Urothelium cell line (cell line): Measurements from ENCODE around the gene NUBP2.

Experiments used
- DNase-seq: peaks from one replicate; pipeline ENCODE4 v3.0.0; 2011; ENCODE audit warnings: low spot score, mixed read lengths
- FAIRE-seq: peaks from 2 replicates; lab custom pipeline; 2011; peaks lifted over from hg19 to GRCh38; lab: Jason Lieb, UNC

NUBP2 gene

DNA sequence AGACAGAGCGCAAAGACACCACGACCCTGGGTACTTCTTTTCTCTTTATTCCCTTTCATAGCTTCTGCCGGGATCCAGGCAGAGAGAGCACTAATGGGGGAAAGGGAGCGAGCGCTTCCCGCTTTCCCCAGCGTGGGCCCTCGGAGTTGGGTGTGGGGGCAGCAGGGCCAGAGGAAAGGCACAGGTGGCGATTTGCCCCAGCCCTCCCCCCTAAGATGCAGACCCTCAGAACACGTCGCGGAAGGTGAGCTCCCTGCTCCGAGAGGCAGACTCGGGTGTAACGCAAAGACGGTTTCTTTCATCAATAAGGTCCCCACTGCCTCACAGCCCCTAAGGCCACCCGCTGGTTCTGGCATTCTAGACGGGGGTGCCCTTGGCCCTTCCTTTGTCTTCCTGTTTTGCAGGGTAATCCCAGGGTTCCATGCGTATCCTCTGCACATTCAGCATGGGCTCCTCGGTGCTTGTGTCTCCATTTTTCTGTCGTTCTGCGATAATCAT, 10.8 kb upstream of the NUBP2 start:
- DNase-seq, result no peak
- peak; percentile 75 for FAIRE-seq

DNA sequence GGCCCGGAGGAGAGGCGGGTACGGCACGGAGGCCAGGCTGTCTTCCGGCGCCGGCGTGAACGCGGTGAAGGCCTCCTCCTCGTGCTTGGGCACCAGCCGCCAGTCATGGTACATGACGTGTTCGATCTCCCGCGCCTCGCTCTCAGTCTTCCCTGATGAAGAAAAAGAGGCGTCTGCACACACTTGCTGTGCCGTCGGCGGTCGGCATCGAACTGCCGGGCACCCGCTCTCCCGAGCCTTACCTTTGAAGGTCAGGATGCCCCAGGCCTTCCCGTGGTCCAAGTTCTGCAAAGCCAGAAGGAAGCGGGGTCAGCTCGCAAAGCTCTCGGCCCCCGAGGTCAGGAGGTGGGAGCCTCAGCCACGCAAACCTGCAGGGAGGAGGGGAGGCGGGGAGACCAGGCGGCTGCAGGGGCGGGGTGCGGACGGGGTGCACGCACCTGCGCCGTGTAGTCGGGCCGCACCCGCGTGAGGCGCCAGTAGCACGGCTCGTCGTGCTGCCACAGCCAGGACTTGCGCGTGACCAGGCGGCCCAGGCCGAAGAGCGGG, 10.3 kb upstream of the NUBP2 start, which contains the start of gene EME2:
EME2 (plus strand) TSS at position 449 of the 546 bp plus-strand sequence. CDS start 418 bp downstream, outside the sequence.
- FAIRE-seq (no peak), DNase-seq (no peak)

DNA sequence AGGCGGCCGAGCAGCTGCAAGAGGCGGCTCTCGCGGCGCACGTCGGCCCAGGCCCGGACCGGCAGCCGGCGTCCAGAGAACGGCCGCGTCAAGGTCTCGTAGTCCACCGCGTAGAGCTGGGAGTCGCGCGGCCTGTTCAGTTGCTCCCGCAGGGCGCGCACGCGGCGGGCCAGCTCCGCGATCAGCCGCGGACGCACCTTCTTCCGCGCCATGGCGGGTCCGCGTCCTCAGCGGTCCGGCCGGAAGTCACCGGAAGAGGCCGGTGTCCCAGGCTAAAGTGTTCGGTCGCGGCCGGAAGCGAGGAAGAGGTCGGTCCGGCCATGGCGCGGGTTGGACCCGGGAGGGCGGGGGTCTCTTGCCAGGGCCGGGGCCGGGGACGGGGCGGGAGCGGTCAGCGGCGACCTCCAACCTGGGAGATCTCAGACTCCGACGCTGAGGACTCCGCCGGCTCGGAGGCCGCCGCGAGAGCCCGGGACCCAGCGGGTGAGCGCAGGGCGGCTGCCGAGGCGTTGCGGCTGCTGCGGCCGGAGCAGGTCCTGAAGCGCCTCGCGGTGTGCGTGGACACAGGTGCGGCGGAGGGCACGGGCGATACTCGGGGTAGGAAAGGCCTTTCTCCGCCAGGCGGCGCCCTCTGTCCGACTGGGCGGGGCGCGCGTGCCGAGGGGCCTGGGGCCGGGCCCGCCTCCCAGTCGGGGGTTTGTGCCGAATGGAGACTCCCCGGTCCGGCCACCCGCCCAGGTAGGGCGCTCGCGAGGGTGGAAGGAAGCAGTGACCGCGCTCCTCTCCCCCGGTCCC, 9.7 kb upstream of the NUBP2 start, which contains the start of gene MRPS34:
MRPS34 (minus strand) TSS at position 227 of the 795 bp plus-strand sequence; CDS start at position 212, 15 bp downstream.
- FAIRE-seq (peak; percentile 92), DNase-seq (peak; percentile 87)

DNA sequence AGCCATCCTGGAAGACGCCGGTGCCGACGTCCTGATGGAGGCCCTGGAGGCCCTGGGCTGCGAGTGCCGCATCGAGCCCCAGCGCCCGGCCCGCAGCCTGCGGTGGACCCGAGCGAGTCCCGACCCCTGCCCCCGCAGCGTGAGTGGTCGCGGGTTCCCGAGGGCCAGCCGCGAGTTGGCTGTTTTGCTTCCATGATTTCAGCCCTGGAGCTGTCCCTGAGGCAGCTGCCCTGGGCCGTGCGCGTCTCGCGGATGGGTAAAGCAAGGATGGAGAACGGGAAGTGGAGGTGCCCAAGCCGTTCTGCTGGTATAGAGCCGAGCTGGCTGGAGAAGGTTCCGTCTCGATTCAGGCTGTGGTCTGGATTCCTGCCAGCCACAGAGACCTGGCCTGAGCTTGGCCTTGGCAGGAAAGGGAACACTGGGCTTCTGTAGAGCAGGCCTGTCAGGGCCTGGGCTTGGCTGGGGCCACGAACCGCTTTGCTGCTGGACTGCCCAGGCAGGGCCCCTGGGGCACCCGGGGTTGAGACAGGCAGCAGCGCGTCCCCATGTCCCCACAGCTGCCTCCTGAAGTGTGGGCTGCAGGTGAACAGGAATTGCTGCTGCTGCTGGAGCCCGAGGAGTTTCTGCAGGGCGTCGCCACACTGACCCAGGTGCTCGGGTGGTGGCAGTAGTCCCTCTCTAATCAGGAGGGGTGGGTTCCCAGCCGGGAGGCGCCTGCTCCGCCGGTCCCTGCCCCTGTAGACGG, 8.9 kb upstream of the NUBP2 start:
- DNase-seq (no peak), FAIRE-seq (no peak)

DNA sequence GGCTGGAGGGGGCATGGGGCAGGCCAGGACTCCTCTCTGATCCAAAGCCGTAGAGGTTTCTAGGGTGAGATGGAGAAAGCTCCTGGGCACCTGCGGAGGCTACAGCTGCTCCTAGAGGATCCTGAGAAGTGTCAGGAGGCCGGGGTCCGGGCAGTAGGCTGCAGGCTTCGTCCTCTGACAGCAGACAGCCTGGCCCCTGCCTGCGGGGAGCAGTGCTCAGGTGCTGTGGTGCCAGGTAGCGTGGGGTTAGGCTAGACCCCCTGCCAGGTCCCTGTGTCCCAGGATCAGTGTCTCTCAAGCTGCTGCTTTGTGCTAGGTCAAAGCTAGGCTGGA, 8.3 kb upstream of the NUBP2 start:
- DNase-seq (no peak), FAIRE-seq (no peak)

DNA sequence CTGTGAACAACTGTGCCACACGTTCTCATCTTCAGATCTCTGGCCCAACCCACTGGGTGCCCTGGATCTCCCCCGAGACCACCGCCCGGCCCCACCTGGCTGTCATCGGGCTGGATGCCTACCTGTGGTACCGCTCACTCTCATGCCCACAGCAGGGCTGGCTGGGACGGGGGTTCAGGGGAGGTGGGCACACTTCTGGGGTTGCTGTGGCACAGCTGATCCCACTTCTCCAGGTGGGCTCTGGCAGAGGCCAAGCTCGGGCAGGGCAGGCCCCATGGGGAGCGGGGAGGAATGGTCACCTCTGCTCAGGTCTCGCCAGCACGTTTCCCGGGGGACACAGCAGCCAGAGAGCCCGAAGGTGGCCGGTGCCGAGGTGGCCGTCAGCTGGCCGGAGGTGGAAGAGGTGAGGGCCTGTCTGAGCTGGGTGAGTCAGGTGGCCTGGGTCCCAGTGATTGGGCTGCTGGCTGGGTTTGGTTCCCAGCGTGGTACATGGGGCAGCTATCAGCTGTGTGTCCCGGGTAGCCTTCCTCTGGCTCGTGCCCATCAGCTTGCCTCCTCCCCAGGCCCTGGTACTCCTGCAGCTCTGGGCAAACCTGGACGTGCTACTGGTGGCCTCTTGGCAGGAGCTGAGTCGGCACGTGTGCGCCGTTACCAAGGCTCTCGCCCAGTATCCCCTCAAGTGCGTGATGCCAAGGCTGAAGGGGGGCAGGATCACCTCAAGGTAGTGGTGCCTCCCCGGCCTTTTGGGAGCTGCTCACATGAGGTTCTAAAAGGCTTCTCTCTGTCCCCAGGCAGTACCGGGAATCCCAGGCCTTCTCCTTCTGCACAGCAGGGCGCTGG, 7.5 kb upstream of the NUBP2 start:
- FAIRE-seq, result no peak
- no peak for DNase-seq

DNA sequence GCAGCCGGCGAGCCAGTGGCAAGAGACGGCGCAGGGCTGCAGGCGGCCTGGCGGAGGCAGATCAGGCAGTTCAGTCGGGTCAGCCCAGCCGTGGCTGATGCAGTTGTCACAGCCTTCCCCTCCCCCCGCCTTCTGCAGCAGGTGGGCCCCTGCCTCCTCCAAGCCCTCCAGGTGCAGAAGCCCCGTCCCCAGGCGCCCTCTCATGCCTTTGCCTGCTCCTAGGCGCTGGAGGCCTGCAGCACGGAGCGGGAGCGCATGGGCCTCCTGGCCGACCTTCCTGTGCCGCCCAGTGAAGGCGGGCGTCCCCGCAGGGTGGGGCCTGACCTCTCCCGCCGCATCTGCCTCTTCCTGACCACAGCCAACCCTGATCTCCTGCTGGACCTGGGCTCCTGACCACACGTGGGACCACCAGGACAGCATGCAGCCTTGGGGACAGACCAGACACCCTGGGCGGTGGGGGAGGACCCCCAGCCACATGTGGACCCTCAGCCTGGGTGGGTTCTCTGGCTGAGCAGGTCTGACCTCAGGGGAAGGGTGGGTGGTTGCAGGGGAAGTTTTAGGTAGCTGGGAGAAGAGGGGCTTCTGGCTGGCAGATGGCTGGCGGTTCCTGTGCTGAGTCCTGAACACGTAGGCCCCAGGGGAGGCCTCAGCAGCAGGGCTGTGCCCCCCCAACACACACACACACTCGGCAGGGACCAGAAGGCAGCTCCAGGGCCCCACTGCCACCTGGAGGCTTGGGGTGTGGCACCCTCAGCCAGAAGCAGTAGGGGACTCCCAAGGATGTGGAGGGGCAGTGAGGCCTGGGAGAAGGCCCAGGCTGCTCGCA, 6.7 kb upstream of the NUBP2 start:
- no peak for DNase-seq
- no peak for FAIRE-seq

DNA sequence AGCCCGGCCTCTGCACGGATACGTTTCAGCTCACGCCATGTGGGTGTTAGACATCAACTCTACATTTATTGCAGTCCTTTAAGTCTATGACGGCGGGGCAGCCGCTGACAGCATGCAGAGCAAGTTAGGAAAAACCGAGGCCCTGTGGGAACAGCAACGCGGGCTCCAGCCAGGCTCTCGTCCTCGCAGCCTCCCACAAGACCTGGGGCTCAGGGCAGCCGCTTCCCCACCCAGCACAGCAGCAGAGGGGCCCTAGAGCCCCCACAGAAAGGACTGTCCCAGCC, 6.1 kb upstream of the NUBP2 start:
- DNase-seq, result no peak
- no peak for FAIRE-seq

DNA sequence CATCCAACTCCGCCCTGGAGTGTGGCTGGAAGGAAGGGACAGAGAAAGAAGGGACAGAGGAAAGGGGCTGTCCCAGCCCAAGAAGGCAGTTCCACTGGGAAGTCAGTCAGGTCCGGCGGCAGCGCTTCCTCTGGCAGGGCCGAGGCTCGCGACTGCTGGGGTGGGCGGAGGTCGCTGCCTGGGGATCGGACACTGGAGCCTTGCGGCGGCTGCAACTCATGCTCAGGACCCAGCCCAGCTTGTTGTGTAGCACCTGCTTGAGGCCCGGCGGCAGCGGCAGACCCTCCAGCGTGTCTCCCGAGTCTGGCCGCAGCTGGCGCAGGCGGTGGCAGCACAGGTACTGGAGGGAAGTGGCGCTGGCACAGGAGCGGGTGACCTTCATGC, 5.8 kb upstream of the NUBP2 start:
- no peak for FAIRE-seq

DNA sequence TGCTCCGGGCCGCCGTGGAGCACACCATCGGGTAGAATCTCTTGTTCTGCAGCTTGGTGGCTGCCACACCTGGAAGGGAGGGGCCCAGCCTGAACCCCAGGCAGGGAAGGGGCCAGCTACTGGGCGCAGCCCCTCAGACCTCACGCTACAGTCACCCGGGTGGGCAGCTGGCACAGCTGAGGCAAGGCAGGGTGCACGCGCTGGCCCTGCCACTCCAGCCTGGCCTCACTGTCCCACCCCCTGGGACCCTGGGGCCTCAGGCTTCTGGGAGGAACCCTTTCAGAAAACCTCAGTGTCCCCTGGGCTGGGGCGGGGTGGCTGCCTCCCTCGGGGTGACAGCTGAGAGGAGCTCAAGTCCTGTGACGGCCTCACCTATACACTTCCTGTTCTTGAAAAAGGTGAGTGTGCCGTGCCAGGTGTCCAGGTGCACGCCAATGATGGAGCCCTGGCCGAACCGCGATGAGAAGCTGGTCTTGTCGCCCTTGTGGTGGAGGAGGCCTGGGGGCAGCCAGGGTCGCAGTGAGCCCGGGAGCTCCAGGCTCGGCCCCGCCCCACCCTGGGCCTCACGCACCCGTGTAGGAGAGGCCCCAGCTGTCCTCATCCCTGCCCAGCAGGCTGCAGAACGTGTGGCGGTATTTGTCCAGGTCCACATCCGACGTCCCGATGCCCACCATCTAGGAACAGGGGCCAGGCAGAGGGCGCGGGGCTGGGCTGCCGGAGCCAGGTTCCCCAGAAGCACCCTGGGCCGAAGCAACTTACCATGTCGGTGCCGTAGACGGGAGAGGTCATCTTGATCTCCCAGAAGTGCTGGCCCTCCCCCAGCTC, 5.2 kb upstream of the NUBP2 start:
- no peak for DNase-seq

More for the DNA sequence above, 5.8 kb upstream of the NUBP2 start:
- DNase-seq, result no peak

DNA sequence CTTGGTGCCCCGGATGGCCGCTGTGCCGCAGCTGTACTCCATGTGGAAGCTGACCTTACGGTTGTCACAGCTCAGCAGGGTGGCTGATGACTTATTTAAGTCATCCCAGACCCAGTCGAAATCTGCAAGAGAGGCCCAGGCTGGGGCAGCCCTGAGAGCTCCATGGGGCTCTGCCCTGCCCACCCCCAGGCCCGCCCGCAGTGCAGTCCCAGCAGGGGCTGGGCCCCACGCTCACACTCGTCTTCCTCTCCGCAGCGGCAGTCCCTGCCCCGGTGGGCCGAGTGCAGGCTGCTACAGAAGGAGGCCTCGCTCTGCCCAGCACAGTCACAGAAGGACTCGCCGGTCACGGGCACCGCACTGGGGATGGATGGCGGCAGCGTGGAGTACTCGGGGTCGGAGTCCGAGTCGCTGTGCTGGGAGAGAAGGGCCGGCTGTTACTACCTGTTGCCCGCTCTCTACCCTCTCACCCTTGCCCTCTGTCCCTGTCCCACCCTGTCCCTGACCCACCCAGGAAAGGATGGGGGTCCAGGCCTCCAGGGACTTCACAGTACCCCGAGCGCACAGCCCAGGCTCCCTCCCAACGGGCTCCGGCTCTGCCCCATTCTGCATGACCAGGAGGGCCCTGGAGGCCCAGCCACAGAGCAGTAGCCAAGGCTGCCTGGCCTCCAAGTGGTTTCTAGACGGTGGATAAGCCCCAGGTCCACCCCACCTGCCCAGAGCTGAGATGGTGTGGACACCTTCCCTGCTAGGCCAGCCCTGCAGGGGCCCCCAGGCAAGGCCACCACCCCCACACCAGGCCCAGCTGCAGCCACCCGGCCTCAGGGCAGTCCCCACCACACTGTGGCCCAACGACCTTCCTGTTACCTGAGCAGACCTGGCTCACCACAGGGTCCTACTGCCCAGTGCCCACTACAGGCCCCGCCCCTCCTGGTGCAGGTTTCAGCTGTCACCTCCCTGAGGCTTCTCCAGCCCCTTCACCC, 4.3 kb upstream of the NUBP2 start:
- no peak for DNase-seq
- no peak for FAIRE-seq

More for the DNA sequence above, 5.2 kb upstream of the NUBP2 start:
- FAIRE-seq, result no peak

DNA sequence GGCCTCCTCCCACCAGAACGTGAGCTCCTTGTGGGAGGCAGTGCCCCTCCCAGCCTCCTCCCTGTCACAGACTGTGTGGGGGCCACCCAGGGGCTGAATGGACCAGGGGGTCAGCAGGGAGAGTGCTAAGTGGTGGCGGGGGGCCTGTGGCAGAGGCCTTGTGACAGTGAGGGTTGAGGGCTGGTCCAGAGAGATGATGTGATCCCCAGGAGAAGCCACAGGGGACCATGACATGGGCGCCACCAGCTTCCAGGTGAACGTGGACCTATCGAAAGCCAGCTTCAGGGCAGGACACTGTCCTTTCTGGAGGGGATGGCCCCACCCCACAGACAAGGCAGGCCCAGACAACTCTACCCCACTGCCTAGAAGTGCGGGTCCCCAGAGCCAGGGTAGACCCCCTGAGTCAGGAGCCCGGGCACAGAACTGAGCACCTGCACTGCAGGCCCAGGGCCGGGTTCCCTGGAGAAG, 3.5 kb upstream of the NUBP2 start:
- FAIRE-seq (no peak), DNase-seq (no peak)

DNA sequence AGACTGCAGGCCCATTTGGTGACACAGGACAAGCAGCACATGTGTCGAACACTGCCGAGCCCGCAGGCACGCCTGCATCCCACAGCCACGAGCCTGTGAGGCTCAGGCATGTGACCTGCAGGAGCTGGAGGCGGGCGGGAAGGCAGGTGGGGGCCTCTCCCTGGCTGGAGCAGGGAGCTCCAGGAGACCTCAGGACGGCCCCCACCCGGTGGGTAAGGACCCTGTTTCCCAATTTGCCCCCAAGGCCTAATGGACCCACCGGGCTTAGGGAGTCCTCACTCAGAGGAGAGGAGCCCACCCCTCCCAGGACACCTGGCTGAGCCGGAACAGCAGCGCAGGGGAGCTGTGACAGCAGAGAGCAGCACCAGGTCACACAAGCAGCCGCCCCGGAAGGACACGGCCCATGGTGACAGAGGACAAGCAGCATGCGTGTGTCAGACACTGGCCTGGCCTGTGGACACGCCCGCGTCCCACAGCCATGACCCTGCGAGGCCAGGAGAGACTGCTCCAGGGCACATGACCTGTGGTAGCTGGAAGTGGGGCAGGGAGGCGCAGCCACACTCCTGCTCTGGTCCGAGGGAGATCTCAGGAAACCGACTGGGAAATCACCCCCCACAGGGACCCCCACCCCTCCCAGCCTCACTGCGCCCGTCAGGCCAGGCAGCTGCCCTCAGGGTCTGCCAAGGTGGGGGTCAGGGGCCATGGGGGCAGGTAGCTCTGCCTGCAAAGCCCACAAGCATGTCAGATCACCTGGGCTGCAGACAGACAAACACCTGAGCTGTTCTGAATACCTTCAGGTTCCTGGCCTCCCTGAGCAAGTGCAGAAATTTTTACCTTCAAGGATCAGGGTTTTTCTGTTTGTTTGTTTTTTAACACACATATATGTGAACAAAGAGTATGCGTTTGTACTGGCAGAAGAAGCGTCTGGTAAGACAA, 2.8 kb upstream of the NUBP2 start:
- DNase-seq (no peak), FAIRE-seq (no peak)

DNA sequence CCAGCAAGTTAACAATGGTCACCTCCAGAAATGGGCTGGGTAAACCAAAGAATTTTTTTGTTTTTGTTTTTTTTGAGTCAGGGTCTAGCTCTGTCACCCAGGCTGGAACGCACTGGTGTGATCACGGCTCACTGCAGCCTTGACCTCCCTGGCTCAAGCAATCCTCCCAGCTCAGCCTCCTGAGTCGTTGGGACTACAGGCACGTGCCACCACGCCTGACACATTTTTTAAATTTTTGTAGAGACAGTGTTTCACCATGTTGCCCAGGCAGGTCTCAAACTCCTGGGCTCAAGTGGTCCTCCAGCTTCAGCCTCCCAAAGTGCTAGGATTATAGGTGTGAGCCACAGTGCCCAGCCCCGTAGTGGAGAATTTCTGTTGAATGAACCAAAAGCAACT, 2.1 kb upstream of the NUBP2 start:
- DNase-seq, result no peak
- no peak for FAIRE-seq

DNA sequence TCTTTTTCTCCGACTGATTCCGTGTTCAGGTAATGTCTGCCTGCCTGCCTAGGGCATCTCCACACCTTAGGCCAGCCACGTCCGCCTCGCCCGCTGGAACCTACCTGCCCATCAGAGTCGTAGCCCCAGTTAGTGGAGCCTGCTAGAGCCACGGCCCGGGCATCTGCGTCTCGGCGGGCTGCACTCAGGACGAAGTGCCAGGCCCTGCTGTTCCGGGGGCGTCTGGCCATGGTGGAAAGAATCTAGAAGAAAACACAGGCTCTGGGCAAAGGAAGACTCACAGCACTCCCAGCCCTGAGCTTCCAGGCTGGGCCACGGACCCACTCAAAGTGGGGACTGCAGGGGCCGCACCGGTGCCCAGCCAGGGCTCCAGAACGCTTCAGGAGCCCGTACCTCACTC, 1.5 kb upstream of the NUBP2 start:
- DNase-seq (no peak), FAIRE-seq (peak; percentile 27)

DNA sequence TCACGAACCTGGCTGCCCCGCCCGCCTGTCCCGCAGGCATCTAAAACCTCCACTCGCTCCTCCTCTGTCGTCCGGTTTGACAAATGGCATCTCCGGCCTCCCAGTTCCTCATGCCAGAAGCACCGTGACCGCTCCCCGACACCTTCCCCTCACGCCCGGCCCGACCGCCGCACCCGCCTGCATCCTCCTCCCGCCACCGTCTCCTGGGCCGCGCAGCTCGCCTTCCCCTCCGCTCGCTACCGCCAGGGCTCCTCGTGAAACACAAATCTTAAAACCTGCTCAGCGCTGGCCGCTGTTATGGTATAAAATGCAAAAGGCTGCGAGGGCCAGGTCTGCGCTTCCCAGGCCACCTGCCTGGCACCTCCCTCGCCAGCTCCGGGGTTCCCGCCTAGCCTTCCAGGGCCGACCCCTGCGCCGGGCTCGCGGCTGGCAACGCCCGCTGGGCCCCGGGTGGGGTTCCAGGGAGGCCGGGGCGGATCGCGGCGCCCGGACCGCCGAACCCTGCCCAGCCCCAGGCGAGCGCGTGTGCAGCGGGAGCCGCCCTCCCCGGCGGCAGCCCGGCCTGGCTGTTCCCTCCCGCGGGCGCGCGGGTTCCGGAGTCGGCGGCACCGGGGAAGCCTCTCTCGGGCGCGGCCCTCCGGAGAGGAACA, 877 bp upstream of the NUBP2 start:
- no peak for DNase-seq
- no peak for FAIRE-seq
